ENCODE results near the gene PCAT6.

DNA sequence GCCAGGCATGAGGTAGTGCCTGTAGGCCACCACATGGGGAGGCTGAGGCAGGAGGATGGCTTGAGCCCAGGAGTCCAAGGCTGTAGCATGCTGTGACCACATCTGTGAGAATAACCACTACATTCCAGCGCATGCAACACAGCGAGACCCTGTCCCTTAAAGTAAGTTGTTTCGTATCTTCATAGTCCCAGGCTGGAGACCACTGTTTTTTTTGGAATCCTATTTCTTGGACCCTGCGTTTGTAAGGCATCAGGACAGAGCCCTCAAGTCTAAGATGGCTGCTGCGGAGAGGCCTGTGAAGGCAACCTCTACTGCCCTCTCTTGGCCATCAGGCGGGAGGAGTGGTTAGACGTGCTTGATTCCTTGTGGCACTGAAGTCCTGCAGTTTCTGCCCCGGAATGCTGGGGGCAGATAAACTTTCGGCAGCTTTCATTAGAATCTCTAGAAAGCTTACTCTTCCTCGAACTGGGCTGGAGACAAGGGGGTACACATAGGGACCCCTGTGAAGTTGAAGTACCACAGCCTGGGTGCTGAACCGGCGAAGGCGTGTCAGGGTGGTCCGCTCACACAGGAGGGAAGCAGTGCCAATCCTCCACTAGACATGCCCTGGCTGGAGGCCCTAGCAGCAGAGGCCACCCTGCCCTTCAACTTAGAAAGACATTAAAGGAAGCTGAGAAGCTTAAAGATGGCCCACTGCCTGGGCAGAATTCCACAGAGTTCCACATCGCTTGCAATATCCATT is 41.6 kb downstream of the PCAT6 start:
- TF ChIP-seq POLR2A (IDR thresholded peaks at IDR 0.05), result no peak
- TF ChIP-seq, protein P1, sequence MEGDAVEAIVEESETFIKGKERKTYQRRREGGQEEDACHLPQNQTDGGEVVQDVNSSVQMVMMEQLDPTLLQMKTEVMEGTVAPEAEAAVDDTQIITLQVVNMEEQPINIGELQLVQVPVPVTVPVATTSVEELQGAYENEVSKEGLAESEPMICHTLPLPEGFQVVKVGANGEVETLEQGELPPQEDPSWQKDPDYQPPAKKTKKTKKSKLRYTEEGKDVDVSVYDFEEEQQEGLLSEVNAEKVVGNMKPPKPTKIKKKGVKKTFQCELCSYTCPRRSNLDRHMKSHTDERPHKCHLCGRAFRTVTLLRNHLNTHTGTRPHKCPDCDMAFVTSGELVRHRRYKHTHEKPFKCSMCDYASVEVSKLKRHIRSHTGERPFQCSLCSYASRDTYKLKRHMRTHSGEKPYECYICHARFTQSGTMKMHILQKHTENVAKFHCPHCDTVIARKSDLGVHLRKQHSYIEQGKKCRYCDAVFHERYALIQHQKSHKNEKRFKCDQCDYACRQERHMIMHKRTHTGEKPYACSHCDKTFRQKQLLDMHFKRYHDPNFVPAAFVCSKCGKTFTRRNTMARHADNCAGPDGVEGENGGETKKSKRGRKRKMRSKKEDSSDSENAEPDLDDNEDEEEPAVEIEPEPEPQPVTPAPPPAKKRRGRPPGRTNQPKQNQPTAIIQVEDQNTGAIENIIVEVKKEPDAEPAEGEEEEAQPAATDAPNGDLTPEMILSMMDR (IDR thresholded peaks at IDR 0.05), result no peak
